ENCODE results near the gene ZNF280C.
"Not testable (repeated sequence)": the region's sequence is repeated elsewhere in the genome, so short reads cannot be mapped to it uniquely, and the experiment has no call there.

ZNF280C gene

GRCh38 chrX:130282151-130282550 is 13.5 kb upstream of the ZNF280C start:
- no peak overlapping the region for H3K4me3 ChIP-seq (replicated peaks; ENCODE audit: low read depth, low read length)
- TF ChIP-seq CTCF (IDR thresholded peaks at IDR 0.05; ENCODE audit: low read depth, low read length, missing control alignments): no peak
- no peak for DNase-seq (ENCODE audit: extremely low read depth, low read depth)

GRCh38 chrX:130280901-130281300 is 12.2 kb upstream of the ZNF280C start:
- no peak for TF ChIP-seq CTCF (IDR thresholded peaks at IDR 0.05; ENCODE audit: low read depth, low read length, missing control alignments)
- no peak overlapping the region for H3K4me3 ChIP-seq (replicated peaks; ENCODE audit: low read depth, low read length)
- no peak for DNase-seq (ENCODE audit: extremely low read depth, low read depth)

- H3K4me3 ChIP-seq (replicated peaks; ENCODE audit: low read depth, low read length); DNase-seq (ENCODE audit: extremely low read depth, low read depth): not testable (repeated sequence)
These were observed 3.6 kb upstream of the ZNF280C start for GRCh38 chrX:130272253-130272652.

GRCh38 chrX:130269391-130269790 is 692 bp upstream of the ZNF280C start:
- H3K4me3 ChIP-seq (replicated peaks; ENCODE audit: low read depth, low read length); DNase-seq (ENCODE audit: extremely low read depth, low read depth): not testable (repeated sequence)

- no peak for TF ChIP-seq CTCF (IDR thresholded peaks at IDR 0.05; ENCODE audit: low read depth, low read length, missing control alignments)
- no peak for DNase-seq (ENCODE audit: extremely low read depth, low read depth)
- H3K4me3 ChIP-seq (replicated peaks; ENCODE audit: low read depth, low read length): peak overlapping the region; percentile 77
These were observed 697 bp downstream of the ZNF280C start for GRCh38 chrX:130267956-130268448.

GRCh38 chrX:130264573-130264972 is 4.1 kb downstream of the ZNF280C start:
- H3K4me3 ChIP-seq (replicated peaks; ENCODE audit: low read depth, low read length): no peak overlapping the region
- no peak for TF ChIP-seq CTCF (IDR thresholded peaks at IDR 0.05; ENCODE audit: low read depth, low read length, missing control alignments)
- no peak for DNase-seq (ENCODE audit: extremely low read depth, low read depth)

GRCh38 chrX:130263016-130263415 is 5.7 kb downstream of the ZNF280C start:
- peak; percentile 12 for DNase-seq (ENCODE audit: extremely low read depth, low read depth)
- no peak overlapping the region for H3K4me3 ChIP-seq (replicated peaks; ENCODE audit: low read depth, low read length)
- no peak for TF ChIP-seq CTCF (IDR thresholded peaks at IDR 0.05; ENCODE audit: low read depth, low read length, missing control alignments)

- DNase-seq (ENCODE audit: extremely low read depth, low read depth): no peak
- TF ChIP-seq CTCF (IDR thresholded peaks at IDR 0.05; ENCODE audit: low read depth, low read length, missing control alignments): no peak
- no peak overlapping the region for H3K4me3 ChIP-seq (replicated peaks; ENCODE audit: low read depth, low read length)
These were observed 6.5 kb downstream of the ZNF280C start for GRCh38 chrX:130262231-130262630.
